Stimulated activated CD4-positive, alpha-beta T cell treated with anti-CD3 and anti-CD28 coated beads, Interleukin-15, amount 100 ng/mL, for 48 hours (primary cell): ENCODE results near the gene KLK2.

Experiments
- DNase-seq, 2 donors: peaks; one replicate each; pipeline ENCODE4 v3.0.0-alpha.2; 2020; ENCODE audit warnings: low read depth in 2 of 2

The KLK2 gene

DNA sequence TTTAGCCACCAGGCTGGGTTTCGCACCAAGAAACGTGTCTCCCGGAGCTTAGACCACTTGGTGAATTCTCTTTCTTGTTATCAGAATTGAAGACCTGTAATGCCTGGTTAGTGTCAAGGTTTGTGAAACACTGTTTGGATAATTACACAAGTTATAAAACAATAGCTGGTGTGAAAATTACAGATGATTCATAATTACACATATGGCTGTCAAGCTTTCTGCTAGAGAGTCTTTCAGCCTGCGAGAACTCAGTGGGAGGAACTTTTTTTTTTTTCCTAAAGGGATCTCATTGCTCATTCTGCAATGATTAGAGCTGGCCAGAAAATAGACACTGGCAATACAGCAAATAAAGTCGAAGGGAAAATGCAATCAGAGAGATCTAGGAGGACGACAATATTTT lies 51.3 kb downstream of the KLK2 start:
- no peak for DNase-seq

DNA sequence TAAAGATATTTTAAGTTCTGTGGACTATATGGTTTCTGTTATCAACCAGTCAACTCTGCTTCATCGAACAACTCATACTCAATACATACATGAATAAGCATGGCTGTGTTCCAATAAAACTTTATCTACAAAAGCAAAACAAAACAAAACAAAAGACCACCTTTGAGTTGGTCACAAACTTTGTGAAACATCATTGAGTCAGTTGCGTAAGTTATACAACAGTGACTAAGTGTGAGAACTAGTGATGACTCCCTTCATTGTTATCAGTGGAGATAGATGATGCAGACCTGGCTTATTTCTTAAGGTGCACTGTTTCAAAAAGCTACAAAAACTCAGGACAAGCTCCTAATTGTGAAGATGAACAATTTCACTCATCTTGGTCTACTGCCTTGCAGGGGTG lies 52.5 kb downstream of the KLK2 start:
- no peak for DNase-seq

DNA sequence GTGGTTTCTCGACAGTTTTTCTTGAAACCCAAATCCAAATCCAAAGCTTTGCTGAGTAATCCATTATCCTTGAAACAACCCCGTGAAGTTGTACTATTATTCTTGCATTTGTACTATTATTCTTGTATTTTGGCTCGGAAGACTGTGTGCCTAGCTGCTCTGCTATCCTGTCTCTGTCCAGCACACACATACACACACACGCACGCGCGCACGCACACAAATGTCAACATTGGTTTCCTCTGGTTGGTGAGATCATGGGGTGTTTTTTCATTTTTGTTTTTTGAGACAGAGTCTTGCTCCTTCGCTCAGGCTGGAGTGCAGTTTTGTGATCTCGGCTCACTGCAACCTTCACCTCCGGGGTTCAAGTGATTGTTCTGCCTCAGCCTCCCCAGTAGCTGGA lies 52.9 kb downstream of the KLK2 start:
- DNase-seq, result no peak

DNA sequence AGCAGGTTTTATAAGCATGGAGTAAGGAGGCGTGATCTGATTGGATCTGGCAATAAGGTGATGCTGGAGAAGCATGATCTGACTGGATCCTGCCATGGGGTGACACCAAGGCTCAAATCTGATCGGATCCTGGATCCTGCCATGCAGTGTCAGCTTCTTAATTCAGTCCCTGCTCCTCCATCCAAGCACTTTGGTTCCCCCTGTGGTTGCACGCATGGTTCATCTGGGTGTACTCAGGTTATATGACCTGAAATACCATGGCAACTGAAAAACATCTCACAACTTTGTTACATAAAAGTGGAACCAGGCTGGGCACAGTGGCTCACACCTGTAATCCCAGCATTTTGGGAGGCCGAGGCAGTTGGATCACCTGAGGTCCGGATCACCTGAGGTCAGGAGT lies 55.6 kb downstream of the KLK2 start:
- no peak for DNase-seq
